ENCODE measurements around the gene ARHGAP22. TPM values are rescaled to one million over a fixed set of nuclear protein-coding genes. Genes with fewer than 3 reads are reported as not detected.

Gene ARHGAP22
- total and polyA plus RNA-seq, 7 experiments from 2014 or later, result 0.37 to 2.9 (median 1.1) TPM; not detected in 3

DNA sequence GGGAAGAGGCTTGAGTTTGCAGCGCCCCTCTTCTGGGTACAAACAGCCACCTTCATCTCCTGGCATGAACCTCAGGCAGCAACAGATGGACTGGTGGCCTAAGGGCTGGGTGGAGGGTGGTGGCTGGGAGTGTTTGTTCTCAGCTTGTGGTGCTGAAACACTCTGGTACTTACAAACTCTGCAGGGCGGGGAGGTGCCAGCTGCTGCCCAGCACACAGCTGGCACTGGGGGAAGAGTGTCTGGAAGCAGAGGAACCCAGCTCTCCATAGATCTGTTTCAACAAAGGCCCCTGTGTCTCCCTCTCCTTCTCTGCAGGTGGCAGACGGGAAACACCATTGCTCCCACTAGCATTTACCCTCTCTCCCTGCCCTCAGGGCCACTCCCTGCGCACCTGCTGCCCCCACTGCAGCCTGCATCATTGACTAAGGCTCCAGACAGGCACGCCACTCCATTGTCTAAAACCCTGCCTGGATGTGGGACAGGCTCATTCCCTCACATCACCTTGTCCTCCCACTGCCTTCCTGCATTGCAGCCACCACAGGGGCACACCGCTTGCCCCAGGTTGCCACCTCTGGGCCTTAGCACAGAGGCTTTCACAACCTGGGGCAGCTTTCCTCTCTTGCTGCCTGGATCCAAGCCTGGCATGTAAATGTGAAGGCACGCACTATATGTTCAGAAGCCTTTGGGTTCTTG is 6.5 kb downstream of the ARHGAP22 start:
- DNase-seq (no peak), ATAC-seq (no peak)
- POLR2A ChIA-PET, result no interaction called here
- no peaks in the 10 kb centered on the region for H3K9me3 ChIP-seq (ENCODE audit: control insufficient read depth in 2 of 3, low read length in 3 of 3)
- no peak overlapping the region for H3K4me3 Mint-ChIP-seq
- no peaks in the 10 kb centered on the region for H3K4me1 ChIP-seq (ENCODE audit: control insufficient read depth in 2 of 2, insufficient read depth in 2 of 2, low read length in 2 of 2)
- no peaks in the 10 kb centered on the region for H3K9me3 Mint-ChIP-seq
- no peaks in the 10 kb centered on the region for H3K36me3 ChIP-seq (ENCODE audit: control insufficient read depth in 2 of 3, insufficient read depth in 3 of 3, low read length in 3 of 3)
- intact Hi-C loops (cut with micrococcal nuclease), result no loop called here
- H3K36me3 Mint-ChIP-seq, result no peaks in the 10 kb centered on the region
- no peaks in the 10 kb centered on the region for H3K27me3 ChIP-seq (ENCODE audit: control insufficient read depth in 2 of 2, insufficient read depth in 2 of 2, low read length in 2 of 2)
- H3K4me3 ChIP-seq (ENCODE audit: low read length), result no peak overlapping the region
- no peaks in the 10 kb centered on the region for H3K4me1 Mint-ChIP-seq
- peaks cover 0 to 25% (median 5%) of the 10 kb centered on the region in 5 donors for H3K27me3 Mint-ChIP-seq
- H3K27ac ChIP-seq (ENCODE audit: low read depth, low read length), result no peak overlapping the region
- CTCF ChIA-PET, result no interaction called here
- no peak overlapping the region for H3K27ac Mint-ChIP-seq

- no peak overlapping the region for H3K4me3 Mint-ChIP-seq
- DNase-seq (no peak), ATAC-seq (no peak)
- Histone ChIP-seq H3K4me3 (ENCODE audit: low read length) (no peak overlapping the region), H3K36me3 (ENCODE audit: control insufficient read depth in 2 of 3, insufficient read depth in 3 of 3, low read length in 3 of 3) (no peaks in the 10 kb centered on the region), H3K4me1 (ENCODE audit: control insufficient read depth in 2 of 2, insufficient read depth in 2 of 2, low read length in 2 of 2) (no peaks in the 10 kb centered on the region), H3K27me3 (ENCODE audit: control insufficient read depth in 2 of 2, insufficient read depth in 2 of 2, low read length in 2 of 2) (no peaks in the 10 kb centered on the region), H3K9me3 (ENCODE audit: control insufficient read depth in 2 of 3, low read length in 3 of 3) (no peaks in the 10 kb centered on the region), H3K27ac (ENCODE audit: low read depth, low read length) (no peak overlapping the region)
- no peaks in the 10 kb centered on the region for H3K4me1 Mint-ChIP-seq
- POLR2A ChIA-PET, result no interaction called here
- H3K9me3 Mint-ChIP-seq, result no peaks in the 10 kb centered on the region
- intact Hi-C loops (cut with micrococcal nuclease), result no loop called here
- no peaks in the 10 kb centered on the region for H3K36me3 Mint-ChIP-seq
- no peak overlapping the region for H3K27ac Mint-ChIP-seq
- peaks cover 0 to 24% (median 0%) of the 10 kb centered on the region in 5 donors for H3K27me3 Mint-ChIP-seq
- CTCF ChIA-PET, result no interaction called here
Measured at GRCh38 chr10:48595539-48595932, 9.3 kb downstream of the ARHGAP22 start.

GRCh38 chr10:48594803-48595538 is 9.9 kb downstream of the ARHGAP22 start:
- ATAC-seq (no peak), DNase-seq (no peak)
- ChIA-PET POLR2A (no interaction called here), CTCF (no interaction called here)
- Histone ChIP-seq H3K9me3 (ENCODE audit: control insufficient read depth in 2 of 3, low read length in 3 of 3) (no peaks in the 10 kb centered on the region), H3K27me3 (ENCODE audit: control insufficient read depth in 2 of 2, insufficient read depth in 2 of 2, low read length in 2 of 2) (no peaks in the 10 kb centered on the region), H3K36me3 (ENCODE audit: control insufficient read depth in 2 of 3, insufficient read depth in 3 of 3, low read length in 3 of 3) (no peaks in the 10 kb centered on the region), H3K4me1 (ENCODE audit: control insufficient read depth in 2 of 2, insufficient read depth in 2 of 2, low read length in 2 of 2) (no peaks in the 10 kb centered on the region), H3K4me3 (ENCODE audit: low read length) (no peak overlapping the region), H3K27ac (ENCODE audit: low read depth, low read length) (no peak overlapping the region)
- Mint-ChIP-seq H3K36me3 (no peaks in the 10 kb centered on the region), H3K4me1 (no peaks in the 10 kb centered on the region), H3K27me3 (peaks cover 0 to 24% (median 0%) of the 10 kb centered on the region in 5 donors), H3K4me3 (no peak overlapping the region), H3K9me3 (no peaks in the 10 kb centered on the region), H3K27ac (no peak overlapping the region)
- intact Hi-C loops (cut with micrococcal nuclease), result no loop called here

DNA sequence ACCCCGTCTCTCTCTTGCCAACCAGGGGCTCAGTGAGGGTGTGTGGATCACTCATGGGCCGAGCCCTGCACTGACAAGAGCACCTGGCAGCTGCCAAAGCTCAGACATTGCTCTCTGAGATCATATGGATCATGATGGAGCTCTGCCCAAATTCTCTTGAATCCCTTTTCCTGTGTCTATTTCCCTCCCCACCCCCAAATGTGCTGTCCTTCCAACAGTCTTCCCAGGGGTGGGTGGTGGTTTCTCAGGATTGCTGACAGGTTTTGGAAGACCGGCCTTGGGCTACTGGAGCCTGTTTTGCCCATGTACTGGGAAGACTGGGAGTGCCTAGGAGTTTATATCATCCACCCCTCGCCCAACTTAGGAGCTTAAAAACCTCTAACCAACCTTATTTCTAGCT is 10.5 kb downstream of the ARHGAP22 start:
- DNase-seq, result no peak
- Histone ChIP-seq H3K4me3 (ENCODE audit: low read length) (no peak overlapping the region), H3K9me3 (ENCODE audit: control insufficient read depth in 2 of 3, low read length in 3 of 3) (no peaks in the 10 kb centered on the region), H3K27me3 (ENCODE audit: control insufficient read depth in 2 of 2, insufficient read depth in 2 of 2, low read length in 2 of 2) (no peaks in the 10 kb centered on the region), H3K27ac (ENCODE audit: low read depth, low read length) (no peak overlapping the region), H3K36me3 (ENCODE audit: control insufficient read depth in 2 of 3, insufficient read depth in 3 of 3, low read length in 3 of 3) (no peaks in the 10 kb centered on the region), H3K4me1 (ENCODE audit: control insufficient read depth in 2 of 2, insufficient read depth in 2 of 2, low read length in 2 of 2) (no peaks in the 10 kb centered on the region)
- ChIA-PET CTCF (no interaction called here), POLR2A (no interaction called here)
- Mint-ChIP-seq H3K4me3 (no peak overlapping the region), H3K36me3 (no peaks in the 10 kb centered on the region), H3K27me3 (peaks cover 0 to 24% (median 0%) of the 10 kb centered on the region in 5 donors), H3K4me1 (no peaks in the 10 kb centered on the region), H3K27ac (no peak overlapping the region), H3K9me3 (no peaks in the 10 kb centered on the region)
- ATAC-seq, result no peak
- intact Hi-C loops (cut with micrococcal nuclease), result no loop called here

DNA sequence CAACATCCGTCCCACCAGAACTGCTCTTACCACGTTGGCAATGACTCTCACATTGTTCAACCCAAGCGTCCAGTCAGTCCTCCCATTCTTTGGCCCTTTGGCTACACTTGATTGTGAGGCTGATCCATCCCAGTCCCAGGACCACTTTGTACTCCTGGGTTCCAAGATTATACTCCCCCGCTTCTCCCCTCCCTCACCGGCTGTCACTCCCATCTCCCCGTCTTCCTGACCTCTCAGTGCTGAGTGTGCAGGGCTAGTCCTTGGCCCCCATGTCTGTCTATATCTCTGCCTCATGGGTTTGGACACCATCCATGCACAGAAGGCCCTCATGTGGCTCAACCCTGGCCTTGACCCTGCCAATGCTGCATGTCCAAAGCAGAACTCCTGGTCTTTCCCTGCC is 12.5 kb downstream of the ARHGAP22 start:
- H3K9me3 Mint-ChIP-seq, result no peaks in the 10 kb centered on the region
- no peaks in the 10 kb centered on the region for H3K4me1 ChIP-seq (ENCODE audit: control insufficient read depth in 2 of 2, insufficient read depth in 2 of 2, low read length in 2 of 2)
- no peaks in the 10 kb centered on the region for H3K36me3 Mint-ChIP-seq
- H3K36me3 ChIP-seq (ENCODE audit: control insufficient read depth in 2 of 3, insufficient read depth in 3 of 3, low read length in 3 of 3), result no peaks in the 10 kb centered on the region
- POLR2A ChIA-PET, result no interaction called here
- H3K4me3 Mint-ChIP-seq, result no peak overlapping the region
- no peaks in the 10 kb centered on the region for H3K9me3 ChIP-seq (ENCODE audit: control insufficient read depth in 2 of 3, low read length in 3 of 3)
- H3K27me3 Mint-ChIP-seq, result peaks cover 0 to 18% (median 0%) of the 10 kb centered on the region in 5 donors
- H3K4me1 Mint-ChIP-seq, result peaks cover 0 to 2% (median 0%) of the 10 kb centered on the region in 7 donors
- H3K27ac ChIP-seq (ENCODE audit: low read depth, low read length), result no peak overlapping the region
- CTCF ChIA-PET, result no interaction called here
- no peak for ATAC-seq
- intact Hi-C loops (cut with micrococcal nuclease), result no loop called here
- no peak overlapping the region for H3K4me3 ChIP-seq (ENCODE audit: low read length)
- H3K27ac Mint-ChIP-seq, result no peak overlapping the region
- no peak for DNase-seq
- H3K27me3 ChIP-seq (ENCODE audit: control insufficient read depth in 2 of 2, insufficient read depth in 2 of 2, low read length in 2 of 2), result no peaks in the 10 kb centered on the region

DNA sequence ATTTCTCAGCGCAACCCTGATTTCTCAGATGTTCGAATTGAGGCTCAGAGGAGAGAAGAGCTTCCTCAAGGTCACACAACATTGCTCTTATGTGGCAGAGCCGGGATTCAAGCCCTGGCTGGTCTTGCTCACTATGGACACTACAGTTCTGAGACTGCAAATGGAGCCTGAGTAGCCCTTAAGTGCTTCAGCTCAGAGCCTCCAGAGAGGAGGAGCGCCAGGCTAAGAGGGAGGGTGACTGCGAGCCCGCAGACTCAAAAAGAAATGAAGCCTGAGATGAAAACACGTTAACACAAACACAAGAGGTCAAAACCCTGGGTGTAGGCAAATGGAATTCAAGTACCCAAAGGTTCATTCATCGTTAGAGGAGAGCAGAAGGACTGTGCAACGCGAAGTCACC is 13.9 kb downstream of the ARHGAP22 start:
- H3K4me1 ChIP-seq (ENCODE audit: control insufficient read depth in 2 of 2, insufficient read depth in 2 of 2, low read length in 2 of 2), result no peaks in the 10 kb centered on the region
- no peaks in the 10 kb centered on the region for H3K36me3 Mint-ChIP-seq
- ChIA-PET POLR2A (no interaction called here), CTCF (no interaction called here)
- intact Hi-C loops (cut with micrococcal nuclease), result no loop called here
- H3K27me3 ChIP-seq (ENCODE audit: control insufficient read depth in 2 of 2, insufficient read depth in 2 of 2, low read length in 2 of 2), result no peaks in the 10 kb centered on the region
- H3K27ac Mint-ChIP-seq, result no peak overlapping the region
- peaks cover 0 to 2% (median 0%) of the 10 kb centered on the region in 7 donors for H3K4me1 Mint-ChIP-seq
- no peak overlapping the region for H3K4me3 ChIP-seq (ENCODE audit: low read length)
- DNase-seq (no peak), ATAC-seq (no peak)
- no peaks in the 10 kb centered on the region for H3K9me3 ChIP-seq (ENCODE audit: control insufficient read depth in 2 of 3, low read length in 3 of 3)
- no peaks in the 10 kb centered on the region for H3K9me3 Mint-ChIP-seq
- no peak overlapping the region for H3K4me3 Mint-ChIP-seq
- no peak overlapping the region for H3K27ac ChIP-seq (ENCODE audit: low read depth, low read length)
- peaks cover 0 to 15% (median 0%) of the 10 kb centered on the region in 5 donors for H3K27me3 Mint-ChIP-seq
- no peaks in the 10 kb centered on the region for H3K36me3 ChIP-seq (ENCODE audit: control insufficient read depth in 2 of 3, insufficient read depth in 3 of 3, low read length in 3 of 3)

GRCh38 chr10:48589266-48589665 is 15.6 kb downstream of the ARHGAP22 start:
- Histone ChIP-seq H3K9me3 (ENCODE audit: control insufficient read depth in 2 of 3, low read length in 3 of 3) (no peaks in the 10 kb centered on the region), H3K27ac (ENCODE audit: low read depth, low read length) (no peak overlapping the region), H3K4me1 (ENCODE audit: control insufficient read depth in 2 of 2, insufficient read depth in 2 of 2, low read length in 2 of 2) (no peaks in the 10 kb centered on the region), H3K36me3 (ENCODE audit: control insufficient read depth in 2 of 3, insufficient read depth in 3 of 3, low read length in 3 of 3) (no peaks in the 10 kb centered on the region), H3K4me3 (ENCODE audit: low read length) (no peak overlapping the region), H3K27me3 (ENCODE audit: control insufficient read depth in 2 of 2, insufficient read depth in 2 of 2, low read length in 2 of 2) (no peaks in the 10 kb centered on the region)
- DNase-seq (no peak), ATAC-seq (no peak)
- ChIA-PET CTCF (no interaction called here), POLR2A (no interaction called here)
- peak overlapping the region in 1 of 9 donors; percentile 68 for H3K27ac Mint-ChIP-seq
- peaks cover 0 to 7% (median 3%) of the 10 kb centered on the region in 5 donors for H3K27me3 Mint-ChIP-seq
- no peaks in the 10 kb centered on the region for H3K36me3 Mint-ChIP-seq
- H3K4me1 Mint-ChIP-seq, result peaks cover 0 to 2% (median 0%) of the 10 kb centered on the region in 7 donors
- intact Hi-C loops (cut with micrococcal nuclease), result no loop called here
- H3K4me3 Mint-ChIP-seq, result no peak overlapping the region
- H3K9me3 Mint-ChIP-seq, result peaks cover 0 to 7% (median 1%) of the 10 kb centered on the region in 11 donors
